IPS-18a (cell line): Measurements from ENCODE around the gene BMPER.

Source experiments
- H3K27ac ChIP-seq: one replicate; pipeline ENCODE4 v1.5.1; 2013; ENCODE audit warnings: low read length
- H3K27me3 ChIP-seq: one replicate; pipeline ENCODE4 v1.6.1; 2013; ENCODE audit warnings: mild to moderate bottlenecking, low read length; ENCODE audit not compliant: control insufficient read depth, insufficient read depth
- H3K36me3 ChIP-seq: one replicate; pipeline ENCODE4 v1.6.1; 2013; ENCODE audit warnings: low read depth, low read length; ENCODE audit not compliant: control insufficient read depth
- H3K4me1 ChIP-seq: one replicate; pipeline ENCODE4 v1.6.1; 2013; ENCODE audit warnings: low read depth, low read length; ENCODE audit not compliant: control insufficient read depth
- H3K4me3 ChIP-seq: one replicate; pipeline ENCODE4 v1.5.1; 2013; ENCODE audit warnings: low read length
- H3K9ac ChIP-seq: one replicate; pipeline ENCODE4 v1.6.1; 2013; ENCODE audit warnings: mild to moderate bottlenecking, low read length, moderate library complexity
- H3K9me3 ChIP-seq: one replicate; pipeline ENCODE4 v1.6.1; 2013; ENCODE audit warnings: low read depth, low read length; ENCODE audit not compliant: control insufficient read depth

BMPER gene

DNA sequence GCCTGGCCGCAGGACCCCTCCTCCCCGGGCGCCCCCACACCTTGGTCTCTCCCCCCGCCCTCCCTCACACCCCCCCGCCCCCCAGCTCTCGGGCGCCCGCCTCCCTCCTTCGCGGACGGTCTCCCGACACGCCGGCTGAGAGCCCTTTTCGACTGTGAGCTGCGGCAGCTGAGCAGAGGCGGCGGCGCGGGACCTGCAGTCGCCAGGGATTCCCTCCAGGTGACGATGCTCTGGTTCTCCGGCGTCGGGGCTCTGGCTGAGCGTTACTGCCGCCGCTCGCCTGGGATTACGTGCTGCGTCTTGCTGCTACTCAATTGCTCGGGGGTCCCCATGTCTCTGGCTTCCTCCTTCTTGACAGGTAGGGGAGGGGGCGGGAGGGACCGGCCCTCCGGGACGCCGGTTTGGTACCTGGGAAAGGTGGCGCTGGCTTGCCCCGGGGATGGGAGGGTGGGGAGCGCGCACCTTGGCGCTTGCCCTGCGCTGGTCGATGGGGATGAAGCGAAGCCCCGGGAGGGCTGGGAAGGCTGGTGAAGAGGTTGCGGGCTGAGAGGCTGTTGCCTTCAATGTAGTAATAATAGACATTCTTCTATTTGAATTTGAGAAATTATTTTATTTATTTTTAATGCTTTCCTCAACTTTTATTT is at the start of gene BMPER:
Gene BMPER, plus strand, starts transcription at position 151 of the 644 bp plus-strand sequence. Its CDS starts 75 bp downstream, at position 226.
- Histone ChIP-seq H3K27ac (no peak within 1 kb of the TSS), H3K4me3 (peak within 1 kb of the TSS; percentile 75), H3K36me3 (no peaks in the 10 kb centered on the region), H3K9ac (no peak within 1 kb of the TSS), H3K27me3 (peaks cover 62% of the 10 kb centered on the region), H3K4me1 (peaks cover 22% of the 10 kb centered on the region), H3K9me3 (no peaks in the 10 kb centered on the region)

DNA sequence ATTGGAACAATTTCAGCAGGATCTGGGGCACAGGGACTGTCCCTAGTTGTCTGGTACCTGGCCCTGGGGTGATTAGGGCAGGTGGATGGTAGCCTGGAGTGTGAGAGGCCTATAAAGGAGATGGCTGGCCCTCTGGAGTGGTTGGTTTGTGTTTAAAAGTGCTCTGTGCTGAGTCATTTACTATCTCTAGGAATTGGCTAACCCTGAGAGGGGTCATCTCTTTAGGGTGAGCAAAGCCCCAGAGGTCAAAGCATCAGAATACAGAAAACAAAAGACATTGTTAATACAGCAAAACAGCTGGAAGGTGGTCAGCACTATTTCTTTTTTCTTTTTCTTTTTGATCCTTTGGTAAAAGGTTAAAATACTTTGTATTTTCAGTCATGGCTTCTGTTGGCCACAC is 43.4 kb upstream of the BMPER start:
- Histone ChIP-seq H3K27me3 (no peaks in the 10 kb centered on the region), H3K36me3 (no peaks in the 10 kb centered on the region), H3K9ac (no peak overlapping the region), H3K9me3 (no peaks in the 10 kb centered on the region), H3K27ac (no peak overlapping the region), H3K4me3 (no peak overlapping the region), H3K4me1 (peaks cover 4% of the 10 kb centered on the region)

DNA sequence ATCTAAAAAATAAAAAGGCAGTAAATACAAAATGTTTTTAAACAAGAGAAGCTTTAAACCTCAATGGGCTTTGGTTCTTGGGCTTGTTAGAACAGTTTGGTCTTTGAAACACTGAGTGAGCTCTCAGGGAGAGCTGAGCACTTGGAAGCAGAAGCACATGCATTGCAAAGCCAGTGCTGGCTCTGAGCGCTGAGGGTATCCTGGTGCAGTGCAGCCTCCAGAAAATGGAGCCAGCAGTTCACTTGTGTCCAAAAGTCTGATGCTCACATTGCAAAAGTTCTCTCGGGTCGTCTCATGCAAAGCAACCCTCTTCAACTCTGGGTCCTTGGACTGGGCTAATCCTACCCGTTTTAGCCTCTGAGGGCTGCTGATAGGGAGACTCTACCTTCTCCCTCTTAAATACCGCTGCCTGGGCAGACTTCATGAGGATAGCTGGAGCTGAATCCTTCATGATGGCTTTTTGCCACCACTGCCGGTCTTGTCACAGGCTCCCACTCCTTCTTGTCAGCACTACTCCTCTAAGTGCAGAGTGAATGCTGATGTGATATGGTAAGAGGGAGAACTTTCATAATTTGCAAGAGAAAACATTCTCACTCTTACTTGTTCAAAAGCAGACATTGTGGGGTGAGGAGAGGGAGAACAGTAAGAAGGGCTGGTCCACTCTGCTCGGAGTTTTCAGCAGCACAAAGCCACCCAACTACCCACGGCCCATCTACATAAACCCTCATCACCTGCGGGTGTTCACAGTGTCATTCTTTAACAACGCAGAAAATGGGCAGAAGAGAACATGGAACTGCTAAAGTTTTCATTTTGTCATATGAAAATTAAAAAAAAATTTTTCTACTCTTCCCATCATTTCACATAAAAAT is 42.2 kb upstream of the BMPER start:
- no peak overlapping the region for H3K9ac ChIP-seq
- no peak overlapping the region for H3K4me3 ChIP-seq
- H3K36me3 ChIP-seq, result no peaks in the 10 kb centered on the region
- no peaks in the 10 kb centered on the region for H3K27me3 ChIP-seq
- no peak overlapping the region for H3K27ac ChIP-seq
- H3K4me1 ChIP-seq, result peaks cover 4% of the 10 kb centered on the region
- no peaks in the 10 kb centered on the region for H3K9me3 ChIP-seq

DNA sequence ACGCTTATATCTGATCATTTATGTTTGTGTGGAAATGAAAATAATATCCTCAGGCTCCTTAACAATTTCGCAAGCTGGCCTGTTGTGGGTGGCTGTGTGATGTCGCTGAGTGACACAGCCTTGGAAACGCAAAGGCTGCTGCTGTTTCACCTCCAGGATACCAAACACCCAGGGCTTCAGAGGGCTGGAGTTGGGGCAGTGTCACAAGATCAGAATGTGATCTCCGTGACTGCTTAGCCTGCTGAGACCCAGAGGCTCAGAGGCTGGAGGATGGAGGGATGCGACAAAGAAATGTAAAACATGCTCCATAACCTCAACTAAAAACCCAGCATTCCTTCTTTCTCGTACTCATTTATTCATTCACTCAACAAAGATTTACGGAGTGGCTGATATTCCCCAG is 37.2 kb upstream of the BMPER start:
- Histone ChIP-seq H3K27ac (no peak overlapping the region), H3K9ac (no peak overlapping the region), H3K36me3 (no peaks in the 10 kb centered on the region), H3K27me3 (no peaks in the 10 kb centered on the region), H3K9me3 (no peaks in the 10 kb centered on the region), H3K4me3 (no peak overlapping the region), H3K4me1 (peaks cover 8% of the 10 kb centered on the region)

DNA sequence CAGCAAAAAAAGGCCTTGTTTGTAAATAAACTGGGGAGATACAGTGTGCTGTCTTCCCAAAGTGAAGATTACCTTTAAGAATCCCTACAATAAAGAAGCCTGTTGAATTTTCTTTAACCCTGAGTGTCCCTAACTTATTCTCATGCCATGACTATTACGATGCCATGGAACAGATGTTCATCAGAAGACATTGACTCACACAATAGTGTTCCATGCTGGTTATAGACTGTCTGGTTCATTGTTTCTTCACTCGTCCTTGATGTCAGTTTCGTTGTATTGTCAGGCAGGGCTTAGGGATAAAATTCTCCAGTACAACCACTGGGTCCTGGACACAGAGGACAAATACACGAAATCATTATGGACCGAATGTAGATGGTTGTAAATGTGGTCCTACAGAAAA is 36.2 kb upstream of the BMPER start:
- Histone ChIP-seq H3K9ac (no peak overlapping the region), H3K4me1 (peaks cover 18% of the 10 kb centered on the region), H3K9me3 (no peaks in the 10 kb centered on the region), H3K4me3 (no peak overlapping the region), H3K27me3 (no peaks in the 10 kb centered on the region), H3K36me3 (no peaks in the 10 kb centered on the region), H3K27ac (no peak overlapping the region)

DNA sequence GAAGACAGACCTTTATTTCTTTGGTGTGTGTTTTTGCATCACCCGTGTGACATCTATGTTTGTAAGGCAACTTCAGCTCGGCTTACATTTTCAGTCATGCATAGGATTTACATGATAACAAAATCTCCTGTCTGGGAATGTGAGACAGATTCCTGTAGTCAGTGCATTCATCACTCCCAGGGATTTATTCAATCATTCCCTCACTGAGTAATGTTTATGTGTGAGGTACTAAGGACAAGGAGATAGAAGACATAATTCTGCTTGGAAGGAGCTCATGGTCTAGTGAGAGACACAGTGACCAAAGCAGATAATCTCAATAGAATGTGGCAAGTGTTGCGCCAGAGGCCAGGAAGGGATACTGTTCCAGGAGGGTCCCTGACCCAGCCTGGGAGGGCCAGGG is 35.2 kb upstream of the BMPER start:
- H3K27ac ChIP-seq, result no peak overlapping the region
- H3K4me1 ChIP-seq, result peaks cover 17% of the 10 kb centered on the region
- no peak overlapping the region for H3K9ac ChIP-seq
- H3K36me3 ChIP-seq, result no peaks in the 10 kb centered on the region
- H3K27me3 ChIP-seq, result no peaks in the 10 kb centered on the region
- H3K9me3 ChIP-seq, result no peaks in the 10 kb centered on the region
- H3K4me3 ChIP-seq, result no peak overlapping the region

DNA sequence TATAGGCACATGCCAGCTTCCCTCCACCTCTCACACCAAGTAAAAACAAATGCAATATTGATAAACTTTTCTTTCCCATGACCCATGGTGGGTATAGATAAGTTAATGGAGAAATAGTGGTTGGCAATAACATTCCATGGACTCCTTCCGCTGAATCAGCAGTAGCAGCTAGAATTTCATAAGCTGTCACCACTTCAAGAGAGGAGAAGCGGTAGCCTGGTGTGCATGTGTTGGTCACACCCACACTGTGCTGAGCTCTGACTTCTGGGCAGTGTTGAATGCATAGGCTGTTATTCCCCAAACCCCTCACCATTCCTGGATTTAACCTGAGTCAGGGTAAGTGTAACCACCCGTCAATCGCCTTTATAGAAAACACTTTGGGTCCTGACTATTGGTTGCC is 32.5 kb upstream of the BMPER start:
- no peaks in the 10 kb centered on the region for H3K9me3 ChIP-seq
- peaks cover 17% of the 10 kb centered on the region for H3K4me1 ChIP-seq
- no peaks in the 10 kb centered on the region for H3K36me3 ChIP-seq
- no peak overlapping the region for H3K9ac ChIP-seq
- H3K27ac ChIP-seq, result no peak overlapping the region
- H3K27me3 ChIP-seq, result no peaks in the 10 kb centered on the region
- H3K4me3 ChIP-seq, result no peak overlapping the region

DNA sequence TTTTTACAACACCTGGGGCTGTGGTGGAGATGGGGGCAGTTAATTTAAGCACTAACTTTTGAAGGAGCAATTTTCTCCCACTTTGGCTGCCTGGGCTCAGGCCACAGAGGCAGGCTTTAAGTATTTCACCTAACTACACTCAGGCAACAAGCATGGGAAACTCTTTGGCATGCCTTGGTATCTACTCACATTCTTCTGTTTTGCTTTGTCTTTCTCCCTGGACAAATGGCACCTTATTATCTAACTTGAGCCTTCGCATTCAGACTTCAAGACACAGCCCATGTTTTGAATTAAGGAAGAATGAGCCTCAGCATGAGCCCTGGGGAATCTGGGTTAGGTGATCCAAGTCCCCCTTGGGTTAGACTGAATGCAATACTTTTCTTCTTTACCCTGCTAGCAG is 31.8 kb upstream of the BMPER start:
- H3K4me3 ChIP-seq, result peak overlapping the region; percentile 1
- H3K36me3 ChIP-seq, result no peaks in the 10 kb centered on the region
- H3K27ac ChIP-seq, result no peak overlapping the region
- no peaks in the 10 kb centered on the region for H3K9me3 ChIP-seq
- no peak overlapping the region for H3K9ac ChIP-seq
- no peaks in the 10 kb centered on the region for H3K27me3 ChIP-seq
- peaks cover 17% of the 10 kb centered on the region for H3K4me1 ChIP-seq

DNA sequence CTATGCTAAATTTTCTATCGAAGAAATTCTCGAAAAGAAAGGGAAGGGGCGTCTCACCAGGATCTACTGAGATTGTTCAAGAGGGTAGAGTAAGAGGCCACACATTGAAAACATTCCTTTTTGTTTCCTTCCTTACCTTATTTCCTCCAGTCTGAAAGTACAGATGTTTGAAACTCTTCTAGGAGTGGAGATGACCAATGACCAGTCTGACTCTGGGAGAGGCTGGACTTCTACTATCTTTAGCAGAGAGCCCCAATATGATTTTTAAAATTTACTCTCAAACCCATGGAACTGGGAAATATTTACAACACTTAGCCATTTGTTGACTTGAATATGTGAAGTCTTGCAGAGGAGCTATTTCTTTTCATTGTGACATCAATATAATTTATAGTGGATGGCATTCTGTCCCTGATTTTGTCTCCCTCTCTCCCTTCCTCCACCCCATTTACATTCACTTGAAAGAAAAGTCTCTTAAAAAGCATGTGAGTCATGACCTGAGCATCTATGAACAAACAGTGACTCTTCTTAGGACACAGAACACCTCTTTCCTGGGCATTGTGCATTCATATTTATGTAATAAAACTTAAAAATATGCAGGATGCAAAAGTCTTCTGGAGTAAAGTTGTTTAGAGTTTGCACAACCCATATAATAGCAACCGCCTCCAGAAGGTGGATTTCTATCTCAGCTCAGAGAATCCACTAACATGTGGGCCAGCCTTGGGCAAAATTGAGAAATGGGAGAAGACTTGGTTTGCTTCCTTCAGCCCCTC is 31.2 kb upstream of the BMPER start:
- no peak overlapping the region for H3K9ac ChIP-seq

DNA sequence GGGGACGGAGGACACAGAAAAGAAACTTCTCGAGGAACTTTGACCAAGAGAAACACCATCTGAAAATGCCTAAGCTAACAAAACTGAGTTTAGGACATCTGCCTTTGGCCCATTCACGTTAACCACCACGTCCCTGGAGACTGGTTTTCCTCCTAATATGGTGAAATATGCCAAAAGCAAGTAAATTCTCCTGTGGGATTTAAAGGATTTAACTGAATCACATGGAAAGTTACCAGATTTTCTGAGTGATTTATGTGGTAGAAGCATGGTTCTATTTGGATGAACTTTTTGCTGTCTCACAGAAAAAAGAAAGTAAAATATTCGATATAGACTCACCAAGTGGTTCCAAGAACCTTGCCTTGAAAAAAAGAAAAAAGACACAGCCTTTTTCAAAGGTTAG is 30.4 kb upstream of the BMPER start:
- no peaks in the 10 kb centered on the region for H3K9me3 ChIP-seq
- no peak overlapping the region for H3K9ac ChIP-seq
- H3K27me3 ChIP-seq, result no peaks in the 10 kb centered on the region
- peaks cover 17% of the 10 kb centered on the region for H3K4me1 ChIP-seq
- H3K27ac ChIP-seq, result no peak overlapping the region
- no peaks in the 10 kb centered on the region for H3K36me3 ChIP-seq
- no peak overlapping the region for H3K4me3 ChIP-seq

More for the DNA sequence above, 31.2 kb upstream of the BMPER start:
- Histone ChIP-seq H3K9me3 (no peaks in the 10 kb centered on the region), H3K27me3 (no peaks in the 10 kb centered on the region), H3K4me3 (no peak overlapping the region), H3K27ac (no peak overlapping the region), H3K4me1 (peaks cover 17% of the 10 kb centered on the region), H3K36me3 (no peaks in the 10 kb centered on the region)

DNA sequence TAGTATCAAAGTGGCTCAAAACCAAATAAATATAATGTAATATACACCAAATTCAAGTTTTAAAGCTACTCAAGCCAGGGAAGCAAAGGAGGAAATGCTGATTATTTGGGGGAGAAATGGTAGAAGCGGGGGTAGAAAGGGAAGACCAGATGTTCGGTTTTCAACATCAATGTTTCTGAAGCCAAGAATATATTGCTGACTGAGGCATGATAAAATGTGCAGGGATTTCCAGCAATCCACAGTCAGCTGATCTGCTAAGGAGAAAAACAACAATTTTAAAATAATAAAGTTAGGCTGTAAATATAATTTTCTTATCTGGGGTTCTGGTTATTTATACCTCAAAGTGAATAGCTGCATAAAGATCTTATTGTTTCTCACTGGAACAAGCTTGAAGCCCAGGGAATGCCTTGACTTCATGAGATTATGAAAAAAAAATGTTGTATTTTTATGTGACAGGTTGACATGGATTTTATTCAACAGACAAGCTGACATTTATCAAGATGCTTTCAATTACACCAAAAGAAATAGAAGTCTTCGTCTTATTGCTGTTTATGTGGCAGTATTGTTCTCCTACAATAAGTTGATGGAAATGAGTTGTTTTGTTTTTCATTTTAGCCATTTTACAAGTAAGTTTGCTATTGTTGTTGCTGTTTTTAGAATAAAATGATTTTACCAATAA is 28.6 kb upstream of the BMPER start:
- no peaks in the 10 kb centered on the region for H3K9me3 ChIP-seq
- H3K4me3 ChIP-seq, result no peak overlapping the region
- H3K9ac ChIP-seq, result no peak overlapping the region
- H3K36me3 ChIP-seq, result no peaks in the 10 kb centered on the region
- H3K27me3 ChIP-seq, result no peaks in the 10 kb centered on the region
- no peak overlapping the region for H3K27ac ChIP-seq
- peaks cover 17% of the 10 kb centered on the region for H3K4me1 ChIP-seq
